GM13977 (cell line): ENCODE data around the gene GFRA1.

Experiments
- DNase-seq: peaks from one replicate; pipeline ENCODE4 v3.0.0; 2012; ENCODE audit warnings: low spot score
- in situ Hi-C: fragments of 300-500 bp; cut with MboI; formaldehyde crosslinking; loops from one replicate; pipeline ENCODE4 v1.12.0; 2022; ENCODE audit warnings: low sequenced_read_pairs, low pct_unique_long_range_greater_than_20kb, mixed read lengths, inconsistent platforms; ENCODE audit not compliant: unreplicated experiment
- TF ChIP-seq, protein P1 (sequence below): IDR thresholded peaks from 2 replicates; pipeline ENCODE4 v1.5.1; 2012; ENCODE audit warnings: mild to moderate bottlenecking, control low read depth; ENCODE audit not compliant: insufficient read depth; ENCODE audit errors: extremely low read depth, missing control alignments

Gene GFRA1

GRCh38 chr10:116271593-116272439, 1.2 kb downstream of the GFRA1 start:
- peak; percentile 59 for DNase-seq
- TF ChIP-seq, protein P1, sequence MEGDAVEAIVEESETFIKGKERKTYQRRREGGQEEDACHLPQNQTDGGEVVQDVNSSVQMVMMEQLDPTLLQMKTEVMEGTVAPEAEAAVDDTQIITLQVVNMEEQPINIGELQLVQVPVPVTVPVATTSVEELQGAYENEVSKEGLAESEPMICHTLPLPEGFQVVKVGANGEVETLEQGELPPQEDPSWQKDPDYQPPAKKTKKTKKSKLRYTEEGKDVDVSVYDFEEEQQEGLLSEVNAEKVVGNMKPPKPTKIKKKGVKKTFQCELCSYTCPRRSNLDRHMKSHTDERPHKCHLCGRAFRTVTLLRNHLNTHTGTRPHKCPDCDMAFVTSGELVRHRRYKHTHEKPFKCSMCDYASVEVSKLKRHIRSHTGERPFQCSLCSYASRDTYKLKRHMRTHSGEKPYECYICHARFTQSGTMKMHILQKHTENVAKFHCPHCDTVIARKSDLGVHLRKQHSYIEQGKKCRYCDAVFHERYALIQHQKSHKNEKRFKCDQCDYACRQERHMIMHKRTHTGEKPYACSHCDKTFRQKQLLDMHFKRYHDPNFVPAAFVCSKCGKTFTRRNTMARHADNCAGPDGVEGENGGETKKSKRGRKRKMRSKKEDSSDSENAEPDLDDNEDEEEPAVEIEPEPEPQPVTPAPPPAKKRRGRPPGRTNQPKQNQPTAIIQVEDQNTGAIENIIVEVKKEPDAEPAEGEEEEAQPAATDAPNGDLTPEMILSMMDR = no peak
- in situ Hi-C loops = no loop called here

GRCh38 chr10:116270771-116271592, 2.0 kb downstream of the GFRA1 start:
- in situ Hi-C loops = no loop called here
- DNase-seq = peak; percentile 39
- TF ChIP-seq, protein P1 = no peak

- peak; percentile 16 for DNase-seq
- in situ Hi-C loops = no loop called here
- TF ChIP-seq, protein P1 = no peak
Observed at GRCh38 chr10:116270126-116270770, 2.8 kb downstream of the GFRA1 start.

- DNase-seq = no peak
Observed at GRCh38 chr10:116269619-116270018, 3.4 kb downstream of the GFRA1 start.

DNA sequence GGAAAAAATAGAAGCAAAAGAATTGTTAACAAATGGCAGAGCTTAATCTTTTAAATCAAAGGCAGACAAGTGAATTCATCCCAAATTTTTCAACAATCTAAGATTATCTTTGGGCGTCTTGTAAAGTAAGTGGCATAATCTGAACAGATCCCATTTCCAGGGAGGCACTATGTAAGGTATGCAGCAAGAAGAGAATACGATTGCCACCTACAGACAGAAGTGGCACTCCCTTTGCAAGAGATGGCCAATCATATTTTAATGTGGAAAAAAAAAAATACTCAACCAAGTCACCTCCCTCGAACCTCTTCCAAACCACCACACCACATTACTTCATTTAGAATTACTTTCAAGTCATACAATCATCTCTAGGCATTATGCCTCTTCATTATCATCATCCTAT, 4.0 kb downstream of the GFRA1 start:
- in situ Hi-C loops = no loop called here
- DNase-seq = no peak
- TF ChIP-seq, protein P1 = no peak

More at GRCh38 chr10:116269619-116270018, 3.4 kb downstream of the GFRA1 start:
- TF ChIP-seq, protein P1 = no peak
- in situ Hi-C loops = no loop called here

GRCh38 chr10:116265686-116266085, 7.3 kb downstream of the GFRA1 start:
- in situ Hi-C loops = no loop called here
- no peak for DNase-seq
- TF ChIP-seq, protein P1 = no peak
